GDM1 (cell line): ENCODE data around the gene HPS1.

ENCODE experiments used
- DNase-seq: peaks from one replicate; lab custom pipeline; 2025; lab: John Stamatoyannopoulos, UW

HPS1 gene

GRCh38 chr10:98432330-98432729, 14.4 kb downstream of the HPS1 start:
- DNase-seq = no peak

DNA sequence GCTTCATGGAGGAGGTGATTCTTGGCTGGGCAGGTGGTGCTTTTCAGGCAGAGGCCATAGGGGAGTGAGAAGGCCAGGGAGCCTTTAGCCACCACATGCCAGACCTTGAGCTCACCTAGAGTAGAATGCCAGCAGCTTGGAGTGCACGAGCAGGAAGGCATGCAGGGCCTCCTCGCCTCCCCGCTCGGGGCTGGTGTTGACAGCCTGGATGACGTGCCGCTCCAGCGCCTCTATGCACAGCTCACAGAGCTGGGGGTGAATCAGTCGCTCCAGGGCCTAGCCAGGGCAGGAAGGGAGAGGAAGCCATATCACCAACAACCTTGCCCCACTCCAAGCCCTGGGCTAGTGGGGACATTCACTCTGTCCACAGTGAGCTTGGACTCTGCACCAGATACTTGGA, 15.7 kb downstream of the HPS1 start:
- no peak for DNase-seq

- DNase-seq = no peak
Observed at GRCh38 chr10:98430427-98430826, 16.3 kb downstream of the HPS1 start.

- no peak for DNase-seq
Observed at GRCh38 chr10:98429320-98430072, 17.2 kb downstream of the HPS1 start.

DNA sequence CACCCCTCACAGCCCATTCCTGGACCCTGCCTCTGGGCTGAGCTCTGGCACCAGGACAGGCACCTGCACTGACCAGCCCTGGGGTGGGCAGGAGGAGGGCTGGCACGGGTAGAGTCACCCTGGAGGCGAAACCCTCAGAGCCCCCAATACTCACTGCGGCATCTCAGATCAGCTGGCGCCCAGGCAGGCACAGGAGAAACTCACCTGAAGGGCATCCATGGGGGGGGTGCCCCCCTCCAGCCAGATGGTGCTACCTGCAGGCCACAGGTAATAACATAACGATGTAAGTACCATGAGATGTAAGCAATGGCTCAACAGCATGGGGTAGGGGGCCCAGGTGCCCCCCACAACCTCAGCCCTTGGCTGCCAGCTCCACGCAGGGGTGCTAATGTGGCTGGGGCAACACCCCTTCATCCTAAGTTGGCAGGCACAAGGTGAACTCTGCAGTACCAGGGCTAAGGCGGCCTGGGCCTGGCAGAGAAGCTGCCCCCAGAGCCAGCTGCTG, 19.7 kb downstream of the HPS1 start:
- DNase-seq = no peak

DNA sequence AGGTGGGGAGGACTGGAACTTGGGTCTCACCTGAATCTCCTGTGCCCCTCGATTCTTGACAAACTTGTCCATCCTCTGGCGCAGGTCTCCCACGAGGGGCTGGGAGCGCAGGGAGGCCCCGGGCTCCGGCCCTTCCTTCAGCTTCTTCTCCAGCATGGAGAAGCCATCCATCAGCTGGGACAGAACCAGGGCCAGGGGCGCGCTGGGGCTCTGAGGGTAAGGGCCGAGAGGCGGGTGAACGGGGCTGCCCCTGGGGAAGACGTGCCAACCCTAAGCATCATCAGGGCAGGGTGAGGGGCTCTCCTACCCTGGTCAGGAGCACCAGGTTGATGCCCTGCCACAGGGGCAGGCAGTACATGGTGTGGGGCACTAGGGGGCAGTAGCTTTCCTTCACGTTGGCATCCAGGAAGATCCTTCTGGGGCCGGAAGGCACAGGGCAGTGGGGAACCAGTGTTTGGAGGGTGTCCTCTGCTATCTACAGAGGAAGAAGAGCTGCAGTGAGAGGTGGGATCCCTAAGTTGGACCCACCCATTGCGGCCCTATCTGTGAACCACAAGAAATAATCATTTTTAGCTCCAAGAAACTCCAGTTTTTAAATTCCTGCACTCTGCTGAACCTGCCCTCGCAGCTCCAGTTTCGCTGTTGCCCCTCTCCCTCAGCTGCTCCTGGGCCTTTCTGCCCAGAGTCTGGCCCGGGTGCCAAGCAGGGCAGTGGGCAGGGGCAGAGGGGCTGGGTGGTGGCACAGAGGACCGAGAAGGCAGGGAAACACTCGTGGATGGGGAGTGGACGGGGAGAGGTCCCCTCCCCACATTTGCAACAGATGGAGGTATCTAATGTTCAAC, 21.0 kb downstream of the HPS1 start:
- peak; percentile 8 for DNase-seq

DNA sequence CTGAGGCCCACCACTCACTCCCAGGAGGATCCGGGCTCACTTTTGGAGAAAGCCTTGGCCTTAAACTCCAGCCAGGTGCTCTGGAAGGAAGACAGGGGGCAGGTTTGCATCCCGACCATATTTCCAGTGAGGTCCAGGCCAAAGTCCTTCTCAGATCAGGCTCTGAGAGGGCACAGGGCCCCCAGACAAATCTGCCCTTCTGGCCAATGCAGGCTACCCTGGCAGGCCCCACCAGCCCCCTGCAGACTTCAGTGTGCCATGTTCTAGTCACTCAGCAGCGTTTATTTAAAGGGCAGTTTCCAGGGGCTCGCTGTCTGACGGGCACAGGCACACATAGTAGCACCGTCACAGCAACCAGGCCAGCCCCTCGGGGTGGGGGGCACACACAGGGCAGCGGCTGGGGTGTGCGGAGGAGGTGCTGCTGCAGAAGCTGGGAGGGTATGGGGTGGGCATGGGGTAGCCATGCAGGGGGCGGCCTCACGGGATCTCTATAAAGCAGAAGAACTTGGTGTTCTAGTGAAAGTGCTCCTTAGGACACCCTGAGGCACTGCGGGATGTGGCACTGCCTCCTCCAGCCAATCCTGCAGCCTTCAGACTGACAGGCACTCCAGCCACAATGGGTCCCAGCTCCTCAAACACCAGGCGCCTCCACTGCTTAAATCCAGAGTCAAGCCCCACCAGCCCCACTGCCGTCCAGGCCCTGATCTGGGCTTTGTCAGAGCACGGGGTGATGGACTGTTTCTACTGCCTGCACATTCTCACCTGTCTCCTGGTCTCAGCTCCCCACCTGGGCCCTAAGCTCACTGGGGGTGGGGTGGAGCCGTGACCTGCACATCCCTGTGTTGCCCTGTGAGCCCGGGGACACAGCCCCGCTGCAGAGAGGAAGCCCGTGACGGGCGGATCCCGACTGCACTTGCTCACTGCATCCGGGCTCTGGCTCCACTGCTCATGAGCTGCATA, 22.2 kb downstream of the HPS1 start:
- no peak for DNase-seq

DNA sequence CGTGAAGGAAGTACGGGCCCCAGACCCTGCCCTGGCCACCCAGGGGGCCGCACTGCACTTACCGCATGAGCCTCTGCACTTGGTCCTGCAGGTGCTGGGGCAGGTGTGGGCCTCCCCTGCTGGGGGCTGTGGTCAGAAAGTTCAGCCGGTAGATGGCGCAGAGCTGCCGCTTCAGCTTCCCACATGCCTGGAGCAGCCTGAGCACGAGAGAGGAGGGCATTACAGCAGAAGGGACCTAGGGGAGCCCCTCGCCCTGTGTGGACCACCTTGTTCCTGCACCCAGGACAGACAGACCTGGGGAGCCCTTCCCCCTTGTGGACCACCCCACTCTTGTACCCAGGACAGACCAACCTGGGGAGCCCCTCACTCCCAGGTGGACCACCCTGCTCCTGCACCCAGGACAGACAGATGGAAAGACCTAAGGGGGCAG, 23.0 kb downstream of the HPS1 start:
- no peak for DNase-seq

DNA sequence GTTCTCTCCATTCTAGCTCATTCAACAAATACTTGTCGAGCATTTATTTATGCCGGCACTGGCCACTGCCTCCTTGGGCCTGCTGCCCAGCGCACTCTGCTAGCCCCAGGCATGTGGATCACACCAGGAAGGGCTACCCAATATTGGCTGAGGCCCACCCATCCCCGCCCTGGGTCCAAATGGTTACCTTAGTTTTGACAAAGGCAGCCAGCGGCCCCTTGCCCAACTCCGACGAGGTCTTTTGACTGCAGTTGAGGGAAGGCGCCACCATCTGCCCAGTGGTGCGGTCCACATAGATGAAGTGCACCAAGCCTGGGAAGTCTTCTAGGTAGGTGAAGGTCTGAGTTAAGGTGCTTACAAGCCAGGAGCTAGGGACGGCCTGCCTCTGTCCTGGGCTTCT, 24.6 kb downstream of the HPS1 start:
- DNase-seq = no peak

GRCh38 chr10:98420786-98421185, 25.9 kb downstream of the HPS1 start:
- DNase-seq = no peak

DNA sequence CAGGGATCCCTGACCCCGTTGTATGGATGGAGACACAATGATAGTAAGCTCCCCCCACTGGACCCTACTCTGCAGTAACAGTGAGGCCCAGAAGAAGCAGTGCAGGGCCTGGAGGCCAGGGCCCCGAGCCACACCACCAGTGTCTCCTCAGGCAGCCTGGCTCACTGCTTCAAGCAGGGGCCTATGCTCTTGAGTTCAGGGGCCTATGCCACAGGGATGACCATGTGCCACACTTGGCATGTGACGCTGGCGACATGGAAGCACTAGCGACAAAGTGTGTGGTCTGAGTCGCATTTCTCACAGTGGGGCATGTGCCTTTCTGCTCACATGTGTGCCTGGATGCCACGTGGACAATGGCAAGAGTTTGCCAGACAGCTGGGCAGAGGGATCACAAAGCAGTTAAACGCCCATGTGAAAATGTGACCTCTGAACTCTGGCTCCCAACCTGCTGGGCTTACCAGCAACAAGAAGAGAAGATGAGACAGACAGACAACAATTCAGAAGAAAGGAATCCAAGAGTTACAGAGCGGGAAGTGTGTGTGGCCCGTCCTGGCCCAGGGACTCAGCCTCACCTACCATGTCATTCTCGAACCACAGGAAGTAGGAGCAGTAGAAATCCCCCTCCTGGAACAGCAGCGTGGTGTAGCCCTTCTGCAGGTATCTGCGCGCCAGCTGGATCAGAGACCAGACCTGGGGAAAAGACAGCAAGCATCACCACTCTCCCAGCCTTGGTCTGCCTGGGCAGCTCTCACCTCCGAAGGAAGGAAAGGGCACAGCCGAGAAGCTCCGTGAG, 27.1 kb downstream of the HPS1 start:
- no peak for DNase-seq

GRCh38 chr10:98418665-98419468, 27.9 kb downstream of the HPS1 start:
- DNase-seq = no peak

GRCh38 chr10:98417973-98418664, 28.6 kb downstream of the HPS1 start:
- no peak for DNase-seq

GRCh38 chr10:98417481-98417959, 29.2 kb downstream of the HPS1 start:
- no peak for DNase-seq

DNA sequence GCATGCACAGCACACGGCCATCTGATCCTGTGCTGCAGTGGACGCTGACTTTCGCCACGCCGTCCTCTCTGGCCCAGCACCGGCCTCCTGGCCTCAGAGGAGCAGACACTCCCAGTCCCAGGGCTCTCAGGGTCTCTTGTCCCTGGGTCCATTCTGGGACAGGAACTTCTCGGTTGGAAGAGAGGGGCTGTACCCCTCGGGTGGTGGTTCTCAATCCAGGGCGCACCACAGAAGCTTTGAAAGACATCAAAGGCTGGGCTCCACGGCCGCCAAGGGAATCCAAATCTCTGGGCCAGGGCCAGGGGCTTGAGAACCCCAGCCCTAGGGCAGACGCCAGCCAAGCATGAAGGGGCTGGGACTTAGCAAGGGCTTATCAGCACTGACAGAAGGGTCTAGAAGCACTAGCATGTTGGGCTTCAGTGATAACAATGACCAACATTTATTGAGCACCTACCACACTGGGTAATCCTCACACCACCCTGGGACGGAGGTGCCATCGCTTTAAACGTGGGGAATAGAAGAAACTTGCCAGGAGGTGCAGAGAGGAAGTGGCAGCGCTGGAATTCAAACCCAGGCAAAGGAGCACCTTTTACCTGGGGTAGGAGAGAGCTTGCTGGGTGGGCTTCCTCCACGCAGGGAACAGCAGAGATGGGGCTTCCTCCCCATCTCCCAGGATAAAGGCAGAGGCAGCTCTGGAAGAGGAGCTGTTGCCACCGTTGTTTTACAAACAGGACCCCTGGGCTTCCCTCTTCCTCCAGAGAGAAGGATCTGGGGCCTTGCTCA, 29.9 kb downstream of the HPS1 start:
- no peak for DNase-seq

GRCh38 chr10:98415731-98416119, 31.0 kb downstream of the HPS1 start:
- DNase-seq = no peak

DNA sequence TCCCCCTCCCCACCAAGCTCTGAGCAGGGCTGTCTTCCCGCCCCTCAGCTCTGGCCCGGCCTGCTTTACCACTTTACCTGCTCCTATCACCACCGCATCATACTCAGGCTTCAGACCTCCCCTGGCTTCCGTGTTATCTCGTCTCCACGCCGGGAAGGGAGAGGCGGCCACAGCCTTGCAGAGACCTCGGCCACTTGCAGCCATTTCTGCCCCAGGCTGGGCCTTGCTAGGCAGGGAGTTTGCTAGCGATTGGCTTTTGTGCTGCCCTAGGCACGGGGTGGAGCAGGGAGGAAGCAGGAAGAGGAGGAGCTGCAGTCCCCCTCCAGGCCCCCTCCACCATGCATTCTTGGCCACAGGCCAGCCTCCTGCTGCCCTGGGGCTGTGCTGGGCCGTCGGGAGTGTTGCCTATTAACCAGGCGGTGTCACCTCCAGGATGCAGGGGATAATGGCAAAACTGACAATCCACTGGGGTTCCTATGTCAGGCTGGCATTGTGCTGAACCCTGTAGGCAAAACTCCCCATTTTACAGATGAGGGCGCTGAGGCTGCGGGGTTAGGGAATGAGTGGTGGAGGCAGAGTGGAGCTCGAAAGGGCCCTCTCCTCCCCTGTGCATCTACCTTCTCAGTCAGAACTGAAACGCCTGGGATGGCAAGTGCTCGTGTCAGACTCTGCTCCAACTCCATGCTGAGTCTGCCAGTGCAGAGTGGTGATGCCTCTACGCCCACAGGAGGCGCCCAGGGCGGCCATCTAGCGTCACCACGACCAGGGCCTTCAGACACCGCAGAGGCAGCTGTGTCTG, 31.6 kb downstream of the HPS1 start, which contains the start of gene PYROXD2:
Gene PYROXD2 (minus strand): TSS at position 251 of the 799 bp plus-strand sequence. CDS start 47 bp downstream, at position 204.
- no peak for DNase-seq

GRCh38 chr10:98414578-98414931, 32.2 kb downstream of the HPS1 start:
- DNase-seq = no peak
